A549 (cell line): ENCODE data around the gene PITPNM3.

Experiments
- CEBPB ChIP-seq, 2 experiments: fragments of >200 bp in 1 of 2; sonication (Bioruptor Twin) in 1 of 2; formaldehyde crosslinking in 1 of 2; IDR thresholded peaks; 2 replicates each; pipeline ENCODE4 v1.6.1; 2012 to 2016
- CHD2 ChIP-seq: fragments of 150-350 bp; IDR thresholded peaks from 2 replicates; pipeline ENCODE4 v1.6.1; 2014; ENCODE audit warnings: low read length; ENCODE audit not compliant: partially characterized antibody
- CTCF ChIP-seq: fragments of >200 bp; sonication (Bioruptor Twin); formaldehyde crosslinking; IDR thresholded peaks from 3 replicates; pipeline ENCODE4 v1.5.1; 2016
- FOSB ChIP-seq: fragments of 250-450 bp; sonication (Bioruptor Pico); IDR thresholded peaks from 2 replicates; pipeline ENCODE4 v1.5.0; 2020; ENCODE audit warnings: mild to moderate bottlenecking, moderate library complexity
- JUN ChIP-seq, 2 experiments: fragments of >200 bp; sonication (Bioruptor Twin); formaldehyde crosslinking; IDR thresholded peaks; 2 replicates in 1 of 2; 3 replicates in 1 of 2; pipeline ENCODE4 v1.6.1; 2016 to 2017
- JUNB ChIP-seq: fragments of >200 bp; sonication (Bioruptor Twin); formaldehyde crosslinking; IDR thresholded peaks from 2 replicates; pipeline ENCODE4 v1.6.1; 2016
- MAFK ChIP-seq: fragments of 450-650 bp; IDR thresholded peaks from 2 replicates; pipeline ENCODE4 v1.6.1; 2014; ENCODE audit not compliant: partially characterized antibody
- MYC ChIP-seq: IDR thresholded peaks from 2 replicates; pipeline ENCODE4 v1.6.1; 2012; ENCODE audit warnings: mild to moderate bottlenecking, inconsistent platforms, low read length, improper control_type of control experiment, borderline replicate concordance
- NR3C1 ChIP-seq: fragments of >200 bp; sonication (Bioruptor Twin); formaldehyde crosslinking; IDR thresholded peaks from 3 replicates; pipeline ENCODE4 v1.6.1; 2017
- PHF8 ChIP-seq: fragments of 200-600 bp; sonication (generic); IDR thresholded peaks from 2 replicates; pipeline ENCODE4 v1.6.1; 2016; ENCODE audit warnings: low read depth, mild to moderate bottlenecking, antibody characterized with exemption, moderate library complexity, borderline replicate concordance
- POLR2A ChIP-seq: IDR thresholded peaks from 2 replicates; pipeline ENCODE4 v1.6.1; 2012; ENCODE audit warnings: mild to moderate bottlenecking, low read length
- REST ChIP-seq: fragments of 200-600 bp; sonication (generic); IDR thresholded peaks from 2 replicates; pipeline ENCODE4 v1.6.1; 2016; ENCODE audit warnings: antibody characterized with exemption, mild to moderate bottlenecking, moderate library complexity
- SMC3 ChIP-seq: fragments of >200 bp; sonication (Bioruptor Twin); formaldehyde crosslinking; IDR thresholded peaks from 3 replicates; pipeline ENCODE4 v1.6.1; 2018; ENCODE audit warnings: inconsistent platforms
- USF2 ChIP-seq: fragments of 450-650 bp; IDR thresholded peaks from 2 replicates; pipeline ENCODE4 v1.6.1; 2014; ENCODE audit warnings: antibody characterized with exemption

GRCh38 chr17:6497496-6498221 is 58.7 kb downstream of the PITPNM3 start:
- TF ChIP-seq SMC3 (no peak), USF2 (no peak), NR3C1 (no peak), POLR2A (no peak), CTCF (no peak), PHF8 (no peak), CHD2 (no peak), CEBPB (IDR thresholded peaks at IDR 0.05) (no peak), JUNB (no peak), JUN (IDR thresholded peaks at IDR 0.05) (no peak), FOSB (CRISPR knock-in tag) (no peak), MYC (no peak), REST (no peak), MAFK (no peak)
